Measurements from ENCODE around the gene NOL12.

GRCh38 chr22:37674951-37675929, 10.9 kb upstream of the NOL12 start, which contains the start of gene LGALS1:
- TF ChIP-seq TOX (CRISPR knock-in tag; IDR thresholded peaks at IDR 0.05; ENCODE audit: borderline replicate concordance) (no peak), ZFP30 (CRISPR knock-in tag; IDR thresholded peaks at IDR 0.05) (no peak), GLIS3 (CRISPR knock-in tag; IDR thresholded peaks at IDR 0.05) (no peak), POU6F1 (CRISPR knock-in tag; IDR thresholded peaks at IDR 0.05; ENCODE audit: borderline replicate concordance, low read depth) (no peak), SNAI2 (CRISPR knock-in tag; IDR thresholded peaks at IDR 0.05) (no peak), ZNF8 (CRISPR knock-in tag; IDR thresholded peaks at IDR 0.05) (no peak), BACH2 (CRISPR knock-in tag; IDR thresholded peaks at IDR 0.05; ENCODE audit: borderline replicate concordance) (no peak), TCF4 (CRISPR knock-in tag; IDR thresholded peaks at IDR 0.05; ENCODE audit: borderline replicate concordance) (no peak), ZFP3 (CRISPR knock-in tag; IDR thresholded peaks at IDR 0.05) (0 out of 2 replicates have a peak, but pooled peaks have one; percentile 28), CREB5 (CRISPR knock-in tag; IDR thresholded peaks at IDR 0.05; ENCODE audit: low read depth) (no peak), PATZ1 (CRISPR knock-in tag; IDR thresholded peaks at IDR 0.05; ENCODE audit: borderline replicate concordance) (peak; percentile 93)

Measured in SK-N-SH treated with all-trans-retinoic acid at 6 μM for 48 hours (cell line).